Activated naive CD8-positive, alpha-beta T cell treated with anti-CD3 and anti-CD28 coated beads, Interleukin-2, amount 50 U/mL, for 16 hours (primary cell): Measurements from ENCODE around the gene ABHD16A.

Source experiments
- DNase-seq: peaks from one replicate; pipeline ENCODE4 v3.0.0-alpha.2; 2020; ENCODE audit warnings: low read depth, low spot score

The ABHD16A gene

DNA sequence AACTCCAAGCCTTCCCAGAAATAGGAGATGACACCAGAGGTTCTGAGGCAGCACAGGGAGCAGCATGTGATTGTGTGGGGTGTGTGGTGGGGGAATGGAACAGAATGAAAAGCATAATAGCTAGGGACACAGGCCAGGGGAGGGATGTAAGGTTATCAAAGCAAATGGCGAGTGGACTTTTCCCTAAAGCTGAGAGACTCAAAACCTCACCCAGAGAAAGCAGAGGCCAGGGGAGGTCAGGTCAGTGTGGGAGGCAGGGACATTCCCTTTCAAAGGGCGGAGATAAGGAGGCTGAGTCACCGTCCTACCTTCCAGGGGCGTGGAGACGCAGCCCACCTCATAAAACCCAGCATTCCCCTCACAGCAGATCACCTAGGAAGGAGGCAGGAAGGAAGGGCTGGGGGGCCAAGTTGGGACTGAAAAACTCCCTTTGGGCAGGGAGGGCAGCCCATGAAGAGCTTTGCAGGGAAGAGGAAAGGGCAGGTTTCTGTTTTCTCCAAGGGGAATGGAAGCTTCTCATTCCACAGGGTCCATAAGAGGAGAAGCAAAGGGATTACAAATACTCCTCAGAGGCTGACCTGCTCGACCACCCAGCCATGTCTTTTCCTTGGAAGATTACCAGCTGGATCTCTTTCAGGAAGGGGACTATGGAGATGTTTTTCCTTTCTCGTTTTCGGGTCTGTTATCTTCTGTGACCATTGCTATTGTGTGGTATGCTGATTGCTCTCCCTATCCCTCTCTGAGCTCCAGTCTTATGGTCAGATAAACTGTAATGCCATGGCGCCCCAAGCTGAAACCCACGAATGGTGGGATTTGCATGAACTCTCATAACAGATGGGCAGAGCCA, 12.7 kb downstream of the ABHD16A start:
- DNase-seq = no peak

DNA sequence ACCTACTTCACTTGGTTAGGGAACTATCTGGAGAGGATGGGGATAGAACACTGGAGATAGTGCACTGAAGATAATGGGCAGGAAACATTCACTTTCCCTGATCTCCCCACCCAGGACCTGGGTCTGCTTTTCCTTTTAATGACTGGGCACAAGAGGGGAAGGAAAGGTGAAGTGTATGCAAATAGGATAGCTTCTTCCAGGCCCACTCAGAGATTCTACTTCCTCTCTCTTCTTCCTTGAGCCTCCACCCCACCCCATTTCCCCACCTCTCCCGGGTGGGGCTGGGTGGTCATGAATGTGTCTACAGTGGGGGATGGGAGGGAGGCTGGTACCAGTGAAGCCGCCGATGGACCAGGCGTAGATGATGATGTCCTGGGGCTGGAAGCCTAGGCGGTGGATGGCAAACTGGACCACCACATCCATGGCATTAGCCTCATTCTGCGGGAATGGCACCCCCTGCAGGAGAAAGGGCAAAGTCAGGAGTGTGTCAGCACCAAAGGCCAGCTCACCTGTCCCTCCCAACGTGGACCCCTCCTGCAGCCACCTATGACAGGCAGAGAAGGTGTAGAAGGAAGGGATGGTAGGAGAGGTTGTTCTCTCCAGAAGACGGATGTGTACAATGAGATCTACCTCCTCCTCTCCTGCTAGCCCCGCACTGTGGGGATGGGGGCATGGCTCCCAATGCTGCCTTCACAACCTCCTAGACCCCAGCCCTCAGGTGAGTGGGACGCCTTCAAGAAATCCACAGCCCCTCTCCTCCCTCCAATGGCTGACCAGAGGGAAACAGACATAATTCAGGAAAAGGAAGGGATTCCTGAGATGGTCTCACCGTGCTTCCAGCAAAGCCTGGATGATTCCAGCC, 13.6 kb downstream of the ABHD16A start:
- DNase-seq = no peak

DNA sequence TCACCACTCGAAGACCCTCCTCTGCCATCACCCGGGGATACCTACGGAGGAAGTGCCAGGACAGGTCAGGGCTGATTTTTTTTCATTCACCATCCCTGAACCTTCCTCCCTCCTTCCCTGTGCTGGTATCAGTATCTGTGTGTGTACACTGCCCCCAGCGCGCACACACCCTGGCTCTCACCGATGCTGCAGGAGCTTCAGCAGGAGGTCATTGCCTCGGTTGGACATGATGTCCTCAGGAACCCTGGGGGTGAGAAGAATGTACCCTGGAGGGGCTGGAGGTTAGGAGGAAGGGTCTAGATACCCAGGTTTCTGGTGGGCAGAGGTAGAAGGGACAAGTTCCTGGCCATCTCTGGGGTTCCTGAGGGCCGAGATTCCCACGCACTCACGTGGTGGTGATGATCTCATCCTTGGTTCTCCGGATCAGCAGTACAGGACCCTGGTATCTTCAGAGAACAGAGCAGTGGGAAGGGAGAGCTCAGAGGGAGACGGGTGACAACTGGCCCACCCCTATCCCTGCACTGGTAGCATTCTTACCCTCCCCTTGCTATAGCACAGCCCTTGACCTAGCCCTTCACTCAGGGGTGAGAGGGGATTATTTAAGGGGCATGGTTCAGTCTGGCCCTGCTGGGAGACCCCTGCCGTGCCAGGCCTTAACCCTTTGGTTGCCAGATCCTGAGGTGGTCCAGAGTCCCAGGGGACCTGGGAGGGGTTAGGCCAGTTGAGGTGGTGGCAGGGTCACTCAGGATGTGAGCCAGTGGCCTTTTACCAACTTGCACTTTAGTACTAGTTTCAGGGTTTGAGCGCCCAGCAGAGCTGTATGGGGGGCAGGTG, 15.0 kb downstream of the ABHD16A start:
- no peak for DNase-seq

DNA sequence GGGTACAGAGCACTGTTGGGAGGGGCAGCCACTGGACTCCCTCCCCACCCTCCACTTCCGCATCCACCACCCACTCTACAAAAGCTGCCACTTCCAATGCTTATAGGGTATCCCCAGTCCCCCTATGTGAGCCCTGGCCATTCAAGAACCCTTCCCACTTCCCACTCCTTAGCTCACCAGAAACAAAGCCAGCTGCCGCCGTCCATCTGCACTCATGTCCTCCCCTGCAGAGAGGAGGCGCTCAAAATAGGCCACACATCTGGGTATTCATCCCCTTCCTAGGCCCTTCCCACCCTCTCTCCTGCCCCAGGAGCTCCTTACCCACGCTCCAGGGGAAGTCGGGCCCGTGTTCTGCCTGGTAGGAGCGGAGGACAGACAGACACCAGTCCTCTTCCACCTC, 15.8 kb downstream of the ABHD16A start:
- no peak for DNase-seq

DNA sequence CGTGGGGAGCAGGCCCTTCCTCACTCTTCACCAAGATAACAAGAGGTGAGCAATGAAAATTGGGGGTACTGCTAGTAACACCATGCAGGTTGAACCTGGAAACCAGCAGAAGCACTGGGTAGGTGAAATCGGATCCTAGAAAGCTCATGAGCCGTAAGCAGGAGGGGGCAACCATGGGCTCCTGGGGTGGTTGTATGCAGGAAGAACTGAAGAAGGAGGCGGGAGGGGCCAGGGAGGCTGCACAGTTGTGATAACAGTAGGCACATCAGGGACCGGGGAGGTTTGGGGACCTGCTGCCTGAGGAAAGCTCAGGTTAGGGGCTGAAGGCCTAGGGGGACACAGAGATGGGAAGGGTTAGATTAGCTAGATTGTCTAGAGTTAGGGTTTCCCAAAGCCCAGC, 16.6 kb downstream of the ABHD16A start:
- no peak for DNase-seq

DNA sequence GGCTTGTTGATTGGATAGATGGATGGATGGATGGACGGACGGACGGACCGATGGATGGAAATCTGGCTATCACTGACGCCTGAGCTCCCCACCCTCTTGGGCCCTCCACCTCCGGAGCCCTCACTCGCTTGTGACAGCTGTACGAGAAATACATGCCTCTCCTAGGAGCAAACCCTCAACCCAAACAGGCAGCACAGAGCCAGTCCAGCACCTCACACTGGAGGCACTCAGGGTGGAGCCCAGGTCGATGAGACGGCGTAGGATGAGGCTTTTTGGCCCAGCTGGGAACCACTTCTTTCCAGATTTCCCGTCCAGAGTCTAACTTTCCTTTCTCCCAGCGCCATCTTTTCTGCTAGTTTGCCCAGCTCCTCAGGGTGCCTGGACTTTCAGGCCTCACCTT, 19.5 kb downstream of the ABHD16A start:
- no peak for DNase-seq

DNA sequence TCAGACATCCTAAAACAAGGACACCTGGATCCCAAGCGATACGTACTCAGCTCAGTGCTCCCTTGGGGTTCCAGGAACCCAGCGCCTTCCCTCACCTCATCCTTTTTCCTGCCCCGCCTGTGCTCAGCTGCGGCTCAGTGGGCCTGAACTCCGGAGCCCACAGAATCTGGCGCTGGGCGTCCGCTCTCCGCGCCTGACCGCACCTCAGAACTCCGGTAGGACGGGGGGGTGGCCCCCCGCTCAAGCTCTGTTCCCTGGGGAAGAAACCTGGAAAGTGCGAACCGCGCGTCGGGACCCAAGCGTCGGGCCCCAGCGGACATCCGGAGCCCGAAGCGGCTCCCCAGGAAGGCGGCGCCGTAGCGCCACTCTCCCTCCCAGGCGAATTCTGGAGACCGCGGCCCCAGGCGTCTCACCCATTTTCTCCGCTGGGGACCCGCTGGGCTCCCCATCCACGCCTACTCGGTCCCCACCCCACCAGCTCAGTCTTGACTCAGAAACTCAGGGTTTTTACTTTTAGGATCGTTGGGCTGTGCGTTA, 21.9 kb downstream of the ABHD16A start:
- DNase-seq = no peak

DNA sequence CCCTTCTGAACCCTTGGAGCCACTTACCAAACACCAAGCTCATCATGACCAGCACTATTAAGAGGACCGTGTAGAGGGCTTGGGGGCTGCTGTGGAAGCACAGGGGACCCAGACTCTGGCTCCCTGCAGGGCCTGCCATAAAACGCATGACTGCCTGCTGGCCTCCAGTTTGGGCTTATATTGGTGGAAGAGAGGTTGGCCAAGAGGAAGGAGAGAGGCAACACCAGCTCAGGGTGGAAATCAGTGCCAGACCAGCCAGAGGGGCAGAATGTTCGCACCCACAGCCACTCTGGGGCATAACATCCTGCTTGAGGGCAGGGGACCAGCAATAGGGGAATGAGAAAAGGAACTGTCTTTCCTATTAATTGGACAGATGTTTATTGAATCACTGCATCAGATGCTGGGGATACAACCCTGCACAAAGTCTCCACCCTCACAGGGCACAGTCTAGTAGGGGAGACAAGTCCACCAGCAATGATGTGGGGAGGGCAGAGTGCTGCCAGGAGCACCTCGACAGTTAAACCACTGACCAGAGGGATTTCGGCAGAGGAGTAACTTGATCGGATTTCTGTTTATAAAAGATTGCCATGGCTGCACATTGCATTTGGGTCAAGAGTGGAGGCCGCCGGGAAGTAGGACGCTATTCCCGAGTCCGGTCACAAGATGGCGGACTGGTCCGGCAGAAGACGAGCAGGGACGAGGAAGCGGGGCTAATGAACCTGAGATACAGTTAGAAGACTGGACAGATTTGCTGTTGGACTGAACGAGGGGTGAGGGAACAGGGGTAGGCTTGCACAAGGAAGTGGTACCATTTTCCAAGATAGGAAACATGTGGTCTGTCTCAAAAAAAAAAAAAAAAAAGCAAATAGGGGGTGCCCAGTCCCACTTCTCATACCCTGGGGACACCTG, 22.6 kb downstream of the ABHD16A start, which contains the start of gene LY6G5C:
Gene LY6G5C, minus strand, starts transcription at position 842 of the 909 bp plus-strand sequence. Its CDS starts 694 bp downstream, at position 148.
- peak; percentile 27 for DNase-seq

DNA sequence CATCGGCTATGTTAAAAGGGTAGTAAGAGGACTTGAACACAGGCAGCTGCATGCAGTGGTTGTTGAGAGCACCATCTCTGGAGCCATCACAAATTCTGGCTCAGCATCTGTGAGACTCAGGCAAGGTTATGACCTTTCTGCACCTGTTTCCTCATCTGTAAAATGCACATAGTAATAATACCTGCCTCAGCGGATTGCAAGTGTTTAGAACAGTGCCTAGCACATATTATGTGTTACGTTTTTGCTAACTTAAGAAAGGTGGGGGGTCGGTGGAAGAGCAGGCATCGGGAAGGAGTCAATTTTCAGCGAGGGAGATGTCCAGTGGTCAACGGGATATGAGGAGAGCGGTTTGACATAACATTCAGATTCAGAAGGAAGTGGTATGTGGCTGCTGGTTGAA, 25.2 kb downstream of the ABHD16A start:
- no peak for DNase-seq

DNA sequence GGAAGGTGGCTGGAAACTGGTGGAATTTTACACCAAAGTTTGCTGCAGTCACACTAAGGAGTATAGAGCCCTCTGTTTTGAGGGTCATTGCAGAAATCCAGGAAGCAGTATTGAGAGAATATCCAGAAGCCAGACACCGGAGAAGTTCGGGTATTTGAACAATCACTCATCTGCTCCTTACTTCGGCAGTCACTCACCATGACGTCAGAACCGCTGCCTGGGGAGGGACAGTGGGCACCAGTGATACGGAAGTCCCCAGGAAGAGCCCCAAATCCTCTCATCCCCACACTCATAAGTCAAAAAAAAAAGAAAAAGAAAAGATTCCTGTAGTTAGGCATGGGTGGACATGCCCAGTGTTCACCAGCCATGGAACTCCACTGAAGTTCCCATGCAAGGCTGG, 26.2 kb downstream of the ABHD16A start:
- no peak for DNase-seq

DNA sequence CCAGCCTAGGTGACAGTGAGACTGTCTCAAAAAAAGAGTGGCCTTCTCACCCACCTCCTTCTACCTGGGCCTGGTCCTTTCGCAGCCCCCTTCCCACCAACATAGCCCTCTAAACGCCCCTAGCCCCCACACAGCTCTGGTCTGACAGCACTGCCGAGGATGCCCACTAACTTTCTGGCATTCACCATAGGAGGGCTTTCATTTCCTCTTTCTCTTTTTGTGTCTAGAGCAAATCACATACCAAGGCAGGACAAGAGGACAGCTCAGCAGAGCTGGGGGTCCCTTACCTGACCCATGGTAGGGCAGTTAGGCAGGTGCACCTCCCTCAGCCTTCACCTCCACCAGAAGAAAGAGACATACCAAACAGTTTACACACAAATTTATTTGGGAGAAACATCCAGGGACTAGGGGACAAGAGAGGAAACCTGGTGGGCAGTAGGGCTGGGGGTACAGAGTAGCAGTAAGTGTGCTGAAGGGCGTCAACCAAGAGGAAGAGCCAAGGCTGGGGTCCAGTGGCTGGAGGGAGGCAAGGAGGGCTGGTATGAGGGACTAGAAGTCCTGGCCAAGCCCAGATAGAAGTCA, 26.7 kb downstream of the ABHD16A start:
- DNase-seq = no peak

DNA sequence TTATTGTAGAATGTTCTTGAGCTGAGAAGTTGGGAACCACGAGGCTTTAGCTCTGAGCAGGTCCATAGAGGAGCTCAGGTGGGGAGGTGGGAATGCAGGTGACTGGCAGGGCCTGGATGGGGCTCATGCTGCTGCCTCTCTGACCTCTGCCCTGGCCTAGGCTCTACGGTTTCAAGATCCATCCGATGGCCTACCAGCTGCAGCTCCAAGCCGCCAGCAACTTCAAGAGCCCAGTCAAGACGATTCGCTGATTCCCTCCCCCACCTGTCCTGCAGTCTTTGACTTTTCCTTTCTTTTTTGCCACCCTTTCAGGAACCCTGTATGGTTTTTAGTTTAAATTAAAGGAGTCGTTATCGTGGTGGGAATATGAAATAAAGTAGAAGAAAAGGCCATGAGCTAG, 33.4 kb downstream of the ABHD16A start, which contains the start of gene LY6G5B:
Gene LY6G5B, plus strand, starts transcription at position 301 of the 400 bp plus-strand sequence. CDS start 975 bp downstream, outside the sequence.
- DNase-seq = no peak

DNA sequence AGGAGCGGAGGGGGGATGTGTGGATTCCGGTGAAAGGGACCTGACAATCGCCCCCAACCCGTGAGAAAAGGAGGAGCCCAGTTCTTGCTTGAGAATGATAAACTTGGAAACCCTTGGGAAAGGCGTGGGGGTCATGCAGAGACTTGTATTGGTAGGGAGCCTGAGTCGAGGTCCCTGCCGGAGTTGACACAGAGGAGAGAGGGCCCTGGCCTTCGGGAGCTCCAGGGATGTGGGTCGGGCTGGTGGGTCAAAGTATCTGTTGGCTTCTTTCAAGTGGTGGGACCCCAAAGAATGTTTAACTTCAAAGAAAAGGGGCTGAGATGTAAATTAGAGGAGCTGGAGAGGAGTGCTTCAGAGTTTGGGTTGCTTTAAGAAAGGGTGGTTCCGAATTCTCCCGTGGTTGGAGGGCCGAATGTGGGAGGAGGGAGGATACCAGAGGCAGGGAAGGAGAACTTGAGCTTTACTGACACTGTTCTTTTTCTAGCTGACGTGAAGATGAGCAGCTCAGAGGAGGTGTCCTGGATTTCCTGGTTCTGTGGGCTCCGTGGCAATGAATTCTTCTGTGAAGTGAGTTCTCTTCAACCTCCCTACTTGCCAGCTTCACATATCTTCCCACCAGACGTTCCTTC, 36.7 kb downstream of the ABHD16A start:
- no peak for DNase-seq

DNA sequence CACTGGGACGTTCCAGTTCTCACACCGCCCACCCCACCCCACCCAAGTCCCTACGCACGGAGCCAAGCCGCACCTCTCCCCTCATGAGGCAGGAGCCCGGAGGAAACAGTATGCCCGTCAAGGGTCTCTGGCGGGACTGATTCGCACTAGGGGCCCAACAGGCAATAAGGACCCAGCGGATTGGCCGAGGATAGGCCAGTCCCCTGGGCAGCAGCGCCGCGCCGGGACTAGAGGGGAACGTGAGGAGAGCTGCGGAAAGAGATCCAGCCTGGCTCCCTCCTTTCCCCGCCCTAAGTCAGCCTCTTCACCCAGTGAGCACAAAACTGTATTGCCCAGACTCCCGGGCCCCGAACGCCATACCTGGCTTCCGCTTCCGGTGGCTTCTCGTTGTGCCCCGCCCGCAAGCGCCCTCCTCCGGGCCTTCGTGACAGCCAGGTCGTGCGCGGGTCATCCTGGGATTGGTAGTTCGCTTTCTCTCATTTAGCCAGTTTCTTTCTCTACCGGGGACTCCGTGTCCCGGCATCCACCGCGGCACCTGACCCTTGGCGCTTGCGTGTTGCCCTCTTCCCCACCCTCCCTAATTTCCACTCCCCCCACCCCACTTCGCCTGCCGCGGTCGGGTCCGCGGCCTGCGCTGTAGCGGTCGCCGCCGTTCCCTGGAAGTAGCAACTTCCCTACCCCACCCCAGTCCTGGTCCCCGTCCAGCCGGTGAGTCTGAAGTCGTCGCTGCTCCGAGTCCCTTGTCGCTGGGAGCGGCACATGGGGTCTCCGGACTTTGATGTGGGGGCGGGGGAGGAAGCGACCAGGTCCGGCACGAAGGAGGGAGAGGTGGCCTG, 37.4 kb downstream of the ABHD16A start, which contains the start of gene CSNK2B:
Gene CSNK2B, plus strand, starts transcription at position 580 of the 836 bp plus-strand sequence. CDS start 752 bp downstream, outside the sequence.
- DNase-seq = peak; percentile 97

DNA sequence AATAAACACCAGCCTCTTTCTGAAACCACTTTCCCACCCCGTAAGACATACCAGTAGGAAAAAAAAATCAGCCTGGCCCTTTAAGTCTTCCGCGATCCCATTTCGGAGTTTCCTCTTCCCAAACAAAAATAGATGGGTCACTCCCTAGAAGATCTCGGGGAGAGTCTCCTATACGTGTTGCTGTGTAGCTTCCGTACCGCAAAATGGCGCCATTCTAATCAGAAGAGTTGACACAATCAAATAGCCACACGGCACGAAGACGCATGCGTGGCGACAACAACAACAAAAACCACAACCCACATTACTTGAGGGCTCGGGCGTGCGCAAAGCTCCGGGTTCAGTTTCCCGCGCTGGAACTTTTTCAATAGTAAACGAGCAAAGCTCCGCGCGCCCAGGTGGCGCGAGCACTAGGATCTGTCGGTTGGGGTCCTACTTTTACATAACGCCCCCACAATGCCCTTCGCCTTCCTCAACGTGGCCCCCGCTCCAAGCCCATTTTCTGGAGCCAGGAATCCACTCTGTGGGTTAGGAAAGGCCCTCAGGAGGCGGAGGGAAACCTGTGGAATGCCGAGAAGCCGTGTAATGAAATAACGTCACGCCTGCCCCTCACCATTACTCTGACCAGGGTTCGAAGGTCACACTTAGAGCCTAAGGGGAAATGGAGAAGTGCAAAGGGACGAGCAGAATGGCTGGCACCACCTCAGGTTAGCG, 38.2 kb downstream of the ABHD16A start, which contains the start of gene GPANK1:
Gene GPANK1, minus strand, starts transcription at position 208 of the 711 bp plus-strand sequence. CDS start 519 bp downstream, outside the sequence.
- peak; percentile 73 for DNase-seq

DNA sequence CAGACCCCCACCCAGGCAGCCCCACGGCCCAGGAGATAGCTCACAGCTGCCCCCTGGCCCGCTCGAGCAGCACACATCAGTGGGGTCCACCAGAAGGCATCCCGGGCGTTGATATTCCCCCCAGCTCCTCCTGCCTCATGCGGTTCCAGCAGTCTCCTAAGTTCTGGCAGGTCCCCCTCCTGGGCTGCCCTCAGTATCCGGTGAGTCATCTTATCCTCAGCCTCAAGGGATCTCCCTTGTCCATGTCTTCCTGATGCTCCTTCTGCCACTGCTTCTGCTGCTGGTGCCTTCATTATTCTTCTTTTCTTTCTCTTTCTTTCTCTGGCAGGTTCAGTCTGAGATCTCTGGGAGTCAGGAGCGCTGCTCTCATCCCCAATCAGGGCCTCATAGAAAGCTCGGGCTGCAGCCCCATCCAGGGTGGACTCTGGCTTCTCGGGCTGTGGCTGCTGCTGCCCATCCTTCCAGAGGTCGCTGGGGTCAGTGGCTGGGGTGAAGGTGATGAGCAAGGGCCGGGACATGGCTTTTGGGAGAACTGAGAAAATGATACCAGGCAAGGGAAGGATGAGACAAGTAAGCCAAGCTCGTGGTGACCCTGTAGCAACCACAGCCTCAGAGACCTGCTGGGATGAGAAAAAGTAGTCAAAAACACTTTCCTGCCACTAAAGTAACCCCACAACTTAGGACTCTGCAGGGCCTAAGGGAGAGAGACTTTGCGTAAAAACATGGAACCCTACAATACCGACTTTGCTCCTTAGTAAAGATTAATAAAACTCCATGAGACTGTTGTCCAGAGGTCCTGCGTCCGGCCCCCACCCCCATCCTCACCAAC, 38.9 kb downstream of the ABHD16A start:
- DNase-seq = no peak
